GM19455 (cell line): ENCODE results near the gene RMC1.
"Not testable (repeated sequence)": the region's sequence is repeated elsewhere in the genome, so short reads cannot be mapped to it uniquely, and the experiment has no call there.

Source experiments
- ATAC-seq: cut with Tn5 transposase; IDR thresholded peaks from one replicate; pipeline ENCODE4 v1.9.1; 2021; ENCODE audit not compliant: unreplicated experiment

RMC1 gene

DNA sequence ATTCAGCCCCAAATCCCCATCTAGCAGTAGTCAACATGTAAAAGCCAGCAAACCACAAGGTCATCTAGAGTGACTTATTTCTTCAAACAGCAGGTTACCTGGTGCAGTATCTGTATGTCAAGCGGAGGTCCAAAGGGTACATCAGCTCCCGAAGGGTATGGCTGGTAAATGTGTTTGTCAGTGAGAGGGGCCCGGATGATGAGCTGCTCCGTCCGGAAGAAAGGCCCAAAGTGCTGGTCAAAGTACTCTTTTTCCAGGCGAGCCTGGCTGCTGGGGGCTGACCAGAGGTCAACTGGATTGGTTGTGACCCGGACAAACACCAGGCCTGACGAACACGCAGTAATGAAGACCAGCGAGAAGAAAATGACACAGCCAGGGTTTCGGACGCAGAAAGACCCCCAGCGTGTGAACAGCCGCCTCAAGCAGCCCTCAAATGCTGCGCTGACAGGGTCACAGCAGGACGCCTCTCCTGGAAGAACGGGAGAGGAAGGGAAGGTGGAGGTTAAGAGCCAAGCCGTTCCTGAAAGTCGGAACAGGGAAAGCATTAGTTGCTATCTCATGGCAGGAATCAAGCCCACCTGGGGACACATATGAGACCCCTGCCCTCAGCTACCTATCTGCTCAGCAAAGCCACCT, 53.0 kb downstream of the RMC1 start:
- ATAC-seq, result no peak

DNA sequence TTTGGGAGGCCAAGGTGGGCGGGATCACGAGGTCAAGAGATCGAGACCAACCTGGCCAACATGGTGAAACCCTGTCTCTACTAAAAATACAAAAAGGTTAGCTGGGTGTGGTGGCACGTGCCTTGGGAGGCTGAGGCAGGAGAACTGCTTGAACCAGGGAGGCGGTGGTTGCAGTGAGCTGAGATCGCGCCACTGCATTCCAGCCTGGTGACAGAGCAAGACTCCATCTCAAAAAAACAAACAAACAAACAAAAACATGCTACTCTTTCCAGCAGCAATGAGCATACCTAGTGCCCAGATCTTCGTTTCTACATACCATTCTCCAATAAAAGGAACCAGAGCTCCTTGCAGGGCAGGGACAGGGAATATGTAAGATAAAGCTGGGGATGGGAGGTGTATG, 54.2 kb downstream of the RMC1 start:
- ATAC-seq, result not testable (repeated sequence)

- ATAC-seq, result no peak
These were observed 56.9 kb downstream of the RMC1 start for GRCh38 chr18:23560186-23560585.

GRCh38 chr18:23563377-23564043, 60.2 kb downstream of the RMC1 start:
- ATAC-seq, result no peak

DNA sequence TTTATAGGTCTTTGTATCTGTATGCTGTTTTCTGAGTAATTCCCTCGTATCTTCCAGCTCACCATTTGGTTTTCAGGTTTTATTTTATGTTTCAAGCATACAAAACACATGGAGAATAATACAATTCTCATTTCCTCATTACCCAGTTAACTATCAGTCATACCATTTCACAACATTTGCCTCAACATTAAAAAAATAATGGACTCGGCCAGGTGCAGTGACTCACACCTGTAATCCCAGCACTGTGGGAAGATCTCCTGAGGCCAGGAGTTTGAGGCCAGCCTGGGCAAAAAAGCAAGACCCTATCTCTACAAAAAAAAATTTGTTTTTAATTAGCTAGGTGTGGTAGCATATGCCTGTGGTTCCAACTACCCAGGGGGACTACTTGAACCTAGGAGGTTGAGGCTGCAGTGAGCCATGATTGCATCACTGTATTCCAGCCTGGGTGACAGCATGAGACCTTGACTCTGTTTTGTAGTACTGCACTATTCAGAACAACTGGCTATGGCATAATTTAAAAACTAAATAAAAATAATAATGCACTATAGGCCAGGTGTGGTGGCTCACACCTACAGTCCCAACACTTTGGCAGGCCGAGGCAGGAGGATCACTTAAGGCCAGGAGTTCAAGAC, 62.7 kb downstream of the RMC1 start:
- ATAC-seq, result no peak

GRCh38 chr18:23567671-23568070, 64.4 kb downstream of the RMC1 start:
- ATAC-seq, result no peak

DNA sequence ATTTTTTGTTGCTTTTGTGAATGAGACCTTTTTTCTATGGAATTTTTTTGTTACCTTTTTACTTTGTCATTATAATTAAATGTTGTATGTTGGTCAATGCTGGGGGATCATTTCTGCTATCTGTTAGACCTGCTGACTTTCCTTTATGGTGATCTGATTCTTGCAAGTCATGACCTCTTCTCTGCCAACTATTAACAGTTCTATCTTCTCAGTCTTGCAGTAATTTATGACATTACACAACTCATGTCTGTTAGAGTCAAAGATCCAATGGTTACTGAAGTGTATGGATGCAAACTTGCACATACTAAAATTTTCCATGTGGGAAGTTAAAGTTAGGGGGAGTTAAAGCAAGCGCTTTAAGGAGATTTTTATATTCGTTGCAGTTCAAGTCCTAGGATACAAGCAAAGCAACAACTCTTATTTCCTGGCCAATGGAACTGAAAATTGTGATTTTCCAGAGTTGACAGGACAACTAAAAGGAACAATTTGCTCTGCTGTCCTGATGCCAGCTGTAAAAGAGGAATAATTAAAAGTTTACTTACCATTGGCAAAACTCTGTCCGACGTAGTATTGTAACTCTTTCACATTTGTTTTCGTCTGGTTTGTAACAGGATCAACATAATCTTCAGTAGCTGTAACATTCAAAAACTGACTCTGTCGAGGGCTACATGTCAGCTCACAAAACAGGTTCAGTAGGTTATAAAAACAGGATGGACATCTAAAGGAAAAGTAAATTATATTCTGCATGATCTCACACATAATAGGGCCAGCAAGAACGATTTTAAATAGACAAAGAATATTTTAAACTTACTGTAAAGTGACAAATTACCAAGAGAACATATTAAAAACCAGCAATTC, 65.2 kb downstream of the RMC1 start:
- no peak for ATAC-seq

DNA sequence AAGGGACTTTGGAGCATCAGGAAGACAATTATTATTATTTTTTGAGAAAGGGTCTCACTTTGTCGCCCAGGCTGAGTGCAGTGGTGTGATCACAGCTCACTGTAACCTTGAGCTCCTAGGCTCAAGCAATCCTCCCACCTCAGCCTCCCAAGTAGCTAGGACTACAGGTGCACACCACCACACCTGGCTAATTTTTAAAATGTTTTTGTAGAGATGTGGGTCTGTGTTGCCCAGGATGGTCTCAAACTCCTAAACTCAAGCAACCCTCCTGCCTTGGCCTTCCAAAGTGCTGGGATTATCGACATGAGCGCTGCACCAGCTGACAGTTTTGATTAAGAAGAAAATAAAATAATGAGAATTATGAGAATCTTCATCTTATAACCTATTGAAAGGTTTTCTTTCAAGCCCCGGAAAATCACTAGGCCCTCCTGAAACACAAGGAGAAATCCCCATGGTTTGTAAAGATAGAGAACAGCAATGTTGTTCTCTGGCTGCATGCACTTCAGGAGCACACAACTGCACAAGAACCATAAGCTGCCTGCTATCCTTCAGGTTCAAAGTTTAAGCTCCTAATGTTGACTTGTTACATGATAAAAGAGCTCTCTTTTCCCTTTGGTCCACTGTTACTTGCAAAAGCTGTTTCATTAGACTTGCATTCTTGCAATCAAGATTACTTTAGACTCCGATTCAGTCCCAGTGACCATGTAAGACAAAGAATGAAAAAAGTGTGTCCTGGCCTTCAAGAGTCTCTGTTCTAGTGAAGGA, 66.2 kb downstream of the RMC1 start:
- ATAC-seq, result no peak

GRCh38 chr18:23570912-23571504, 67.7 kb downstream of the RMC1 start:
- ATAC-seq, result no peak

DNA sequence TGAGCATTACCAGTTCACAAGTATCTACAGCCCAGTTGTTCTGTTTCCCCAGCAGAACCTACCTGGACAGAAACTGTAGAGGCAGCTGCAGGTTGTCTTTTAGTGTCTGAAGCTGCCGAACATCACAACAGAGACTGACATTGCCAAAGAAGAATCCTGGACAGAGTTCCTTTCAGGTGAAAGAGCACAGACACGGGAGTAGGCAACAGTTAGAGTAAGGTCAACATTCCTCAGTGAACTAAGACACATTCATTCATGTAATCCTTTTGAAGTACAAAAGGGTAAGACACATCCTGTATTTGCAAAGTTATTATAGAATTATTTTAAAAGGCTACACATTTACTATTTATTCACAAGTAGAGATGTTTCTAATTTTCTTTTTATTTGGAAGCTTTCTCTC, 68.7 kb downstream of the RMC1 start:
- ATAC-seq, result no peak

- no peak for ATAC-seq
These were observed 69.3 kb downstream of the RMC1 start for GRCh38 chr18:23572570-23572969.

GRCh38 chr18:23573020-23573419, 69.7 kb downstream of the RMC1 start:
- ATAC-seq, result no peak

DNA sequence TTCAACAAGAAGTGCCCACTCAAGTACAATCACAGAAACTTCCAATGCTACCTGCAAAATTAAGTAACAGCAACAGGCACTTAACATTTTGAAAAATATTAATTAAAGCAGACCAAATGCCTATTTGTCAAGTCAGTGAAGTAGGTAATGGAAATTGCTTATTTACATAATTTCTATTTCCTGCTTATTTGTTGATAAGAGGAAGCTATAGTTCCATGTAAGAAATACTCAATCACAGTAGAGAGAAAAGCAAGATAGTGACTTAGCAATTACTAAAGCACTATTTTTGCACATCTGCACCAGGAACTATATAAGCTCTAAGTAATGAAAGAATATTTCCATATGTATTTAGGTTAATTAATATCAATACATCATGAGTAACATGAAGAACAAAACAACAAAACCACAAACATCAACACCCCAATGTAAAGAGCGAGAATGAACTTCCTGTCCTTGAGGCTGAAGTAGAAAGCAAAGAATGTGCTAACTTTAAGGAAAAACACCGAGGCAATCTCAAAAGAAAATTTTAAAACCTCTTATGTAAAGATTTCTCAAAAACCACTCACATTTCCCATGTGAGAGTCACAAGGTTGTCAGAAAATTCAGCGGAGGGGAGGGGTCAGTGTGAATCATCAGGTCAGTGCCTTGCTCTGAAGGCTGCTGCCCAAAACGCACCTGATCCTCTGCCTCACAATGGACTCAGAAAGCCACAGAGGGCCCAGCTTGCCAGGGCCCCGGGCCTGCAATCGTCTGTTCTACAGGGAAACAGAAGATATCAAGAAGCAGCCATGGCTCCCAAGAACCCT, 70.5 kb downstream of the RMC1 start:
- ATAC-seq, result no peak

- no peak for ATAC-seq
These were observed 71.4 kb downstream of the RMC1 start for GRCh38 chr18:23574611-23575308.

GRCh38 chr18:23575309-23575651, 72.0 kb downstream of the RMC1 start:
- ATAC-seq, result no peak

- not testable (repeated sequence) for ATAC-seq
These were observed 74.2 kb downstream of the RMC1 start for GRCh38 chr18:23577521-23577920.

DNA sequence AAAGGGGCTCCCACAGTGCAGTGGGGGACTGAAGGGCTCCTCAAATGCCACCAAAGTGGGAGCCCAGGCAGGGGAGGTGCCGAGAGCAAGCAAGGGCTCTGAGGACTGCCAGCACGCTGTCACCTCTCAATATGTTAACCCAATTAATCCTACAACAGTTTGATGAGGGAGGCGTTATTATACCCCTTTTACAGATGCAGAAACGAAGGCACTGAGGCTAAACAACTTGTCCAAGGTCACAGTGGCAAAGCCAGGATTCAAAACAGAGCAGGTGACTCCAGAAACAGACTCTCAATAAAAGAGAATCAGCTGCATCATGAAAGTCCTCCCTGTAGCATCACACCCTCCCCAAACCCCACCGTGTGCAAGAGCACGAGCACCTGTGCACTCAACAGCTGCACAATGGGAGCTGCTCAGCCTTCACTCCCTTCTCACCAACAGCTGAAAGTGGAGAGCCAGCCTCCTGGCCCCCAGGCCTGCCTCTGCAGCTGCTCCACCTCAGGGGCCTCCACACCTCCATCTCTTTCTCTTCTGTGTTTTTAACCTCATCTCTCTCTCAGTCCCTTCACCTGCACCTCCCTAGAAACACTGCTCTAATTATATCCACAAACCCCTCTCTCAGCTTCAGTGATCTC, 74.9 kb downstream of the RMC1 start:
- no peak for ATAC-seq

GRCh38 chr18:23578891-23579653, 75.8 kb downstream of the RMC1 start:
- no peak for ATAC-seq
